ENCODE data around the gene NPIPB9. TPM values are rescaled to one million over a fixed set of nuclear protein-coding genes. Genes with fewer than 3 reads are reported as not detected.

Gene NPIPB9
- total RNA-seq = 0.68 and 3.1 TPM in 2 replicates

DNA sequence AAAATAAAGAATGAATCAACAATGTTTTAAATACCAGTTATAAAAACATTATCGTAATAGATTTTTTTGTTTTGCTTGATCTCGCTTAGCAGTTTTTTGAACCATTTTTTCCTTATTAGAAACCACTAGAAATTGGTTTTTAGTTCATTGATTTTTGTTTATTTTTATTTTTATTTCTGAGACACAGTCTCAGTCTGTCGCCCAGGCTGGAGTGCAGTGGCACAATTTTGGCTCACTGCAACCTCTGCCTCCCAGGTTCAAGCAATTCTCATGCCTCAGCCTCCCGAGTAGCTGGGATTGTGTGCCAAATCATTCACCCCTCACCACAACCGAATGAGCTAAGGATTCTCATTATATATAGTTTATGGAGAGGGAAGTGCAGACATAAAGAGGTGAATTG, at the start of gene NPIPB9:
Gene NPIPB9 (plus strand): TSS at position 301 of the 400 bp plus-strand sequence.

GRCh38 chr16:28711220-28712083, 40.1 kb upstream of the NPIPB9 start, which contains the start of gene EIF3C:
TSS of gene EIF3C (plus strand) at chr16:28711464. CDS start at chr16:28711687, 223 bp downstream.

Other genes with a start within 250 kb of the NPIPB9 start
- gene IL27, start 245.0 kb upstream of the NPIPB9 start, total RNA-seq = not detected in 2 replicates
- 76.2 and 90.9 TPM in 2 replicates for gene NUPR1, start 212.8 kb upstream of the NPIPB9 start, total RNA-seq
- gene SGF29, start 197.9 kb upstream of the NPIPB9 start, total RNA-seq = 9.9 and 12.2 TPM in 2 replicates
- gene SULT1A2, start 154.7 kb upstream of the NPIPB9 start, total RNA-seq = 0.21 TPM in 1 of 2 replicates, not detected in the other
- gene SULT1A1, start 141.7 kb upstream of the NPIPB9 start, total RNA-seq = 2.4 and 2.7 TPM in 2 replicates
- 0.34 and 0.50 TPM in 2 replicates for gene NPIPB8, start 113.7 kb upstream of the NPIPB9 start, total RNA-seq
- gene EIF3C, start 40.3 kb upstream of the NPIPB9 start, total RNA-seq = 301 and 400 TPM in 2 replicates
- 51.6 and 125 TPM in 2 replicates for gene ATXN2L, start 71.2 kb downstream of the NPIPB9 start, total RNA-seq
- 112 and 150 TPM in 2 replicates for gene TUFM, start 94.6 kb downstream of the NPIPB9 start, total RNA-seq
- 5.8 and 14.1 TPM in 2 replicates for gene SH2B1, start 112.1 kb downstream of the NPIPB9 start, total RNA-seq
- under 0.01 and 0.43 TPM in 2 replicates for gene ATP2A1, start 126.7 kb downstream of the NPIPB9 start, total RNA-seq
- gene RABEP2, start 173.5 kb downstream of the NPIPB9 start, total RNA-seq = 14.4 and 33.9 TPM in 2 replicates
- gene CD19, start 180.2 kb downstream of the NPIPB9 start, total RNA-seq = not detected in 2 replicates
- gene NFATC2IP, start 199.2 kb downstream of the NPIPB9 start, total RNA-seq = 19.8 and 23.8 TPM in 2 replicates
- 26.0 and 35.2 TPM in 2 replicates for gene SPNS1, start 223.0 kb downstream of the NPIPB9 start, total RNA-seq
- gene LAT, start 233.3 kb downstream of the NPIPB9 start, total RNA-seq = under 0.01 and 0.36 TPM in 2 replicates

All from nasal cavity respiratory epithelium epithelial cell of viscerocranial mucosa (primary cell).